OCI-LY1 (cell line): ENCODE measurements around the gene CLDN17.

Source experiments
- H2AFZ ChIP-seq: fragments of 200-600 bp; sonication (generic), shearing (Covaris generic); 2 replicates; pipeline ENCODE4 v1.6.0; 2014; ENCODE audit warnings: antibody characterized with exemption, mild to moderate bottlenecking, low read length
- H3F3A ChIP-seq: fragments of 200-600 bp; sonication (generic), shearing (Covaris generic); 2 replicates; pipeline ENCODE4 v1.6.0; 2014; ENCODE audit warnings: mild to moderate bottlenecking, antibody characterized with exemption, low read length, moderate library complexity; ENCODE audit not compliant: insufficient read depth
- H3K27ac ChIP-seq: fragments of 200-600 bp; sonication (generic); 2 replicates; pipeline ENCODE4 v1.5.1; 2014; ENCODE audit warnings: low read length, mixed run types, mild to moderate bottlenecking, low read depth; ENCODE audit not compliant: poor library complexity, severe bottlenecking
- H3K27me3 ChIP-seq: fragments of 200-600 bp; sonication (generic); 2 replicates; pipeline ENCODE4 v1.6.0; 2014; ENCODE audit warnings: antibody characterized with exemption, mild to moderate bottlenecking, low read length, moderate library complexity; ENCODE audit not compliant: insufficient read depth
- H3K36me3 ChIP-seq: fragments of 200-600 bp; sonication (generic); 2 replicates; pipeline ENCODE4 v1.6.1; 2014; ENCODE audit warnings: mild to moderate bottlenecking, antibody characterized with exemption, low read length, moderate library complexity, mixed read lengths; ENCODE audit not compliant: insufficient read depth
- H3K4me1 ChIP-seq: fragments of 200-600 bp; sonication (generic); 2 replicates; pipeline ENCODE4 v1.5.1; 2014; ENCODE audit warnings: mild to moderate bottlenecking, low read length, moderate library complexity; ENCODE audit not compliant: insufficient read depth, severe bottlenecking
- H3K4me2 ChIP-seq: fragments of 200-600 bp; sonication (generic), shearing (Covaris generic); 2 replicates; pipeline ENCODE4 v1.6.1; 2014; ENCODE audit warnings: low read length
- H3K4me3 ChIP-seq: fragments of 200-600 bp; sonication (generic); 2 replicates; pipeline ENCODE4 v1.5.1; 2014; ENCODE audit warnings: low read length, low read depth, mild to moderate bottlenecking, mixed read lengths; ENCODE audit not compliant: poor library complexity, severe bottlenecking
- H3K79me2 ChIP-seq: fragments of 200-600 bp; shearing (Covaris generic); 2 replicates; pipeline ENCODE4 v1.6.1; 2016; ENCODE audit warnings: mixed run types, low read length, mixed read lengths; ENCODE audit not compliant: insufficient read depth
- H3K9ac ChIP-seq: fragments of 200-600 bp; sonication (generic), shearing (Covaris generic); 2 replicates; pipeline ENCODE4 v1.6.1; 2014; ENCODE audit warnings: mild to moderate bottlenecking, low read length, mixed read lengths
- H3K9me2 ChIP-seq: fragments of 200-600 bp; sonication (generic), shearing (Covaris generic); 2 replicates; pipeline ENCODE4 v1.6.1; 2014; ENCODE audit warnings: low read depth, mild to moderate bottlenecking, low read length, mixed read lengths
- H3K9me3 ChIP-seq: fragments of 200-600 bp; shearing (Covaris generic); 2 replicates; pipeline ENCODE4 v1.6.1; 2014; ENCODE audit warnings: low read length, mixed read lengths
- H4K20me1 ChIP-seq: fragments of 200-600 bp; sonication (generic), shearing (Covaris generic); 2 replicates; pipeline ENCODE4 v1.6.0; 2016; ENCODE audit warnings: mild to moderate bottlenecking, low read length; ENCODE audit not compliant: insufficient read depth
- CTCF ChIP-seq: fragments of 200-600 bp; sonication (generic), shearing (Covaris generic); IDR thresholded peaks from 2 replicates; pipeline ENCODE4 v1.5.1; 2017; ENCODE audit warnings: mild to moderate bottlenecking, antibody characterized with exemption, low read length, moderate library complexity, mixed read lengths
- EZH2 ChIP-seq: fragments of 200-600 bp; sonication (generic), shearing (Covaris generic); IDR thresholded peaks from 2 replicates; pipeline ENCODE4 v1.8.0; 2017; ENCODE audit warnings: borderline replicate concordance, mixed run types, mild to moderate bottlenecking, antibody characterized with exemption, low read length, moderate library complexity, mixed read lengths

Gene CLDN17

GRCh38 chr21:30190554-30190953, 23.9 kb upstream of the CLDN17 start:
- H3K4me1 ChIP-seq, result no peaks in the 10 kb centered on the region
- H3K36me3 ChIP-seq, result no peaks in the 10 kb centered on the region
- H3K9ac ChIP-seq, result no peak overlapping the region
- no peak overlapping the region for H2AFZ ChIP-seq
- no peaks in the 10 kb centered on the region for H4K20me1 ChIP-seq
- no peaks in the 10 kb centered on the region for H3K9me3 ChIP-seq
- no peak overlapping the region for H3K4me3 ChIP-seq
- no peaks in the 10 kb centered on the region for H3K79me2 ChIP-seq
- H3F3A ChIP-seq, result no peaks in the 10 kb centered on the region
- H3K27ac ChIP-seq, result no peak overlapping the region
- no peak for TF ChIP-seq EZH2
- no peak for TF ChIP-seq CTCF
- H3K9me2 ChIP-seq, result no peaks in the 10 kb centered on the region
- H3K27me3 ChIP-seq, result no peaks in the 10 kb centered on the region
- H3K4me2 ChIP-seq, result no peak overlapping the region

- Histone ChIP-seq H3K9me3 (no peaks in the 10 kb centered on the region), H4K20me1 (no peaks in the 10 kb centered on the region), H3K4me2 (no peak overlapping the region), H3K36me3 (no peaks in the 10 kb centered on the region), H3K9ac (no peak overlapping the region), H3K27ac (no peak overlapping the region), H3K4me3 (no peak overlapping the region), H3K27me3 (no peaks in the 10 kb centered on the region), H2AFZ (no peak overlapping the region), H3F3A (no peaks in the 10 kb centered on the region), H3K4me1 (no peaks in the 10 kb centered on the region), H3K9me2 (no peaks in the 10 kb centered on the region), H3K79me2 (no peaks in the 10 kb centered on the region)
- TF ChIP-seq CTCF (no peak), EZH2 (no peak)
These were observed 23.2 kb upstream of the CLDN17 start for GRCh38 chr21:30189773-30190172.

GRCh38 chr21:30186242-30186641, 19.6 kb upstream of the CLDN17 start:
- Histone ChIP-seq H3K9me3 (no peaks in the 10 kb centered on the region), H3K9me2 (no peaks in the 10 kb centered on the region), H3K27me3 (no peaks in the 10 kb centered on the region), H3F3A (no peaks in the 10 kb centered on the region), H3K4me1 (no peaks in the 10 kb centered on the region), H4K20me1 (no peaks in the 10 kb centered on the region), H2AFZ (no peak overlapping the region), H3K4me3 (no peak overlapping the region), H3K4me2 (no peak overlapping the region), H3K36me3 (no peaks in the 10 kb centered on the region), H3K79me2 (no peaks in the 10 kb centered on the region), H3K27ac (no peak overlapping the region), H3K9ac (no peak overlapping the region)
- TF ChIP-seq CTCF (no peak), EZH2 (no peak)
